GM19452 (cell line): ENCODE measurements around the gene LRRK2.
"Not testable (repeated sequence)": the region's sequence is repeated elsewhere in the genome, so short reads cannot be mapped to it uniquely, and the experiment has no call there.

ENCODE experiments used
- ATAC-seq: cut with Tn5 transposase; IDR thresholded peaks from one replicate; pipeline ENCODE4 v1.9.1; 2021; ENCODE audit not compliant: unreplicated experiment

Gene LRRK2

DNA sequence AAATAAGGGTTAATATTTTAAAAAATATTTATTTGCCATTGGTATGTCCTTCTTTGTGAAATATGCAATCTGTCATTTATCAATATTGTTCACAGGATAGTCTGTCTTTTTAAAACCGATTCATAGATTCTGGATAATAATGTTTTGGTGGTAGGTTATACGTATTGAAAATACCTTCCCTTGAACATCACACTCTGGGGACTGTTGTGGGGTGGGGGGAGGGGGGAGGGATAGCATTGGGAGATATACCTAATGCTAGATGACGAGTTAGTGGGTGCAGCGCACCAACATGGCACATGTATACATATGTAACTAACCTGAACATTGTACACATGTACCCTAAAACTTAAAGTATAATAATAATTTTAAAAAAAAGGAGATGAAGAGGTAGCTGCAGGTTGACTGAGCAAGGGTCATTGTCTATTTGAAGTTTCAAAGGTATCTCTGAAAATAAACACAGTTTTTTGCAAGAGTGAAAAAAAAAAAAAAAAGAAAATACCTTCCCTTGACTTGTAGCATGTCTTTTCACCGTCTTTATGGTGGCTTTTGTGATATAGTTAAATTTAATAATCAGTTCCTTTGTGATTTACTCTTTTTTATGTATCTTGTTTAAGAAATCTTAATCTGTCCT lies 19.8 kb downstream of the LRRK2 start:
- not testable (repeated sequence) for ATAC-seq

DNA sequence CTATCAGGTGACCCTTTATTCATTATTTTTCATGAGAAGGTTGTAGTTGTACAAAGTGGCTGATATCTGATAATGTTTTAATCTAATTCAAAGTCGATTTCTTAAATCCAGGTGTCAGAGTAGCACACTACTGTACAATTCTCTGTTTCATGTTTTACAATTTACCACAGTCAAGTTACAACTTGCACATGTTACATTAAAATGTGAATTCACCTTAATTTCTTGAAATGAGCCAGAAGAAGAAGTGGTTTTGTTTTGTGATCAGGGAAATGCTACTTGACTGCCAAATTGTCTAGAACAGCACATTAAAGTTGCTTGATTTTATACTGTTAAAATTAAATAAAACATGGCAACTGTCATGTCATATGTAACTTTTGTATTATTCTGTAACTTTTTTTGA lies 23.2 kb downstream of the LRRK2 start:
- ATAC-seq, result no peak

GRCh38 chr12:40248585-40249297 lies 23.9 kb downstream of the LRRK2 start:
- no peak for ATAC-seq

- ATAC-seq, result not testable (repeated sequence)
Observed at GRCh38 chr12:40250652-40251051, 25.9 kb downstream of the LRRK2 start.

- ATAC-seq, result no peak
Observed at GRCh38 chr12:40253936-40254335, 29.1 kb downstream of the LRRK2 start.

DNA sequence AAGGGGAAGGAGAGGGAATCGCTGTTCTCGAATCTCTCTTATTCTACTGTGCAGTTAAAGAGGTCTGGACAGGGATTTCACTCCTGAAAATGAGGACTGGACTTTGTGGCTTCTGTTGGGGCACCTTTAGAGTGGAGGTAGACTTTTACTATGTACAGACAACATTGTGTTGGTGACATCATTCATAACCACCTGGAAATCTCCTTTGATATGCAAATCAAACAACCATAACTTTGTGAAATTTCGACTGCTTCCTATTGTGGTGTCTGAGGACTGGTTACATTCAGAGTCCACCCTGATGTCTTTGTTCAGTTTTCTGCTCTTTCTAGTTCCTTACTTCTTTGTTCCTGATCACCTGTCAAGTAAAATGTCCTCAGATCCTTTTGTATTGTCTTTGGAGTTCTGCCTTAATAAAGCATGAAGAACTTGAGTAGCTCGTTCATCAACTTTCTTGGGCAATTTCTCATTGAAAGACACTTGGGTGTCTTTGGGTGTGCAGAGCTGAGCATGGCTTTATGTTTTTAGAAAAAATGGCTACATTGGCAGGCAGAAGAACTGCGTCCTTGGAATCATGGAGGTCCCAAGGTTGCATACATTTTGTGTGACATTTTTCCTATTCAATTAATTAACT lies 29.8 kb downstream of the LRRK2 start:
- ATAC-seq, result no peak

GRCh38 chr12:40258371-40258770 lies 33.6 kb downstream of the LRRK2 start:
- ATAC-seq, result no peak

GRCh38 chr12:40261937-40262336 lies 37.1 kb downstream of the LRRK2 start:
- ATAC-seq, result peak; percentile 73

DNA sequence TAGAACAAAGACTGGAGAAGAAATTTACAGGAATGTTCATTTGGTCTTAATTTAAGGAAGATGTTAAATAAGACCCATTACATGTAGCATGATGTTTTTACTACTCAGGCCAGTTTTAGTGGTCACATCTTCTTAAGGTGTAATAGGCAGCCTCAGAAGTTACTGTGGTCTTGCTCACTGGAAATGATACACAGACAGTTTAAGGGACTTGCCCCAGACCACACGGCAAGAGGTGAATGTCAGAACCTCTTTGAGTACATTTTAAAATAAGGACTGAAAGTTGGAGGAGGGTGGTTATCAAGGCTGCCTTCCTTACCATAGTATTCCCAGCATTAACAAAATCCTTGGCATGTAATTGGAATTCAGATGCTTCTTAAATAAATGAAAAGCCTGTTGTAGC lies 37.9 kb downstream of the LRRK2 start:
- peak; percentile 90 for ATAC-seq

GRCh38 chr12:40263616-40264409 lies 39.0 kb downstream of the LRRK2 start:
- ATAC-seq, result no peak

DNA sequence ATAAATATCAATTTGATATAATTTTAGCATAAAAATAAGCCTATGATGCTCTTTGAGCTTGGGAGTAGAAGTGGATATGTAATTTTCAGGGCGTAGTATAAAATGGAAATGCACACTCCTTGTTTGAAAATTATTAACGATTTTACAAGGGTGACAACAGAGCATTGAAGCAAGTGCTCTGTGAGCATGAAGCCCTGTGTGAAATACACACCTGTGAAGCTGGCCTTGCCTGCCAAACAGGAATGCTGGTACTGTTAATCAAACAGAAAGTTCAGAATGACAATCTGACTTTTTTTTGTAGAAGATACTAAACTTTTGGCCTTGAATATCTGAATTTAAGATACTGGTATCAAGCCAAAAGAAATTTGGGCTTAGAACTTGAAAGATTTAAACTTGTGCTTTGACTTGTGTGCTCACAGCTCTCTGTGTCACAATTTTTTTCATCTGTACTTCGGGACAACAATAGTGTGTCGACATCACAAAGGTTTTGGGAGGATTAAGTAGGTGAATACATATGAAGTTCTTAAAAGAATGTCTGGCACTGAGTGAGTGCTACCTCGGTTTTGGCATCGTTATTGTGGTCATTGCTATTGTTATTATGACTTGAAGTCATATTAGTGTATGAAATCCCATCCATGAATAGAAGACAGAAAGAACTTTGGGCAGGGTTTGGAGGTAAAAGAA lies 47.3 kb downstream of the LRRK2 start:
- no peak for ATAC-seq

DNA sequence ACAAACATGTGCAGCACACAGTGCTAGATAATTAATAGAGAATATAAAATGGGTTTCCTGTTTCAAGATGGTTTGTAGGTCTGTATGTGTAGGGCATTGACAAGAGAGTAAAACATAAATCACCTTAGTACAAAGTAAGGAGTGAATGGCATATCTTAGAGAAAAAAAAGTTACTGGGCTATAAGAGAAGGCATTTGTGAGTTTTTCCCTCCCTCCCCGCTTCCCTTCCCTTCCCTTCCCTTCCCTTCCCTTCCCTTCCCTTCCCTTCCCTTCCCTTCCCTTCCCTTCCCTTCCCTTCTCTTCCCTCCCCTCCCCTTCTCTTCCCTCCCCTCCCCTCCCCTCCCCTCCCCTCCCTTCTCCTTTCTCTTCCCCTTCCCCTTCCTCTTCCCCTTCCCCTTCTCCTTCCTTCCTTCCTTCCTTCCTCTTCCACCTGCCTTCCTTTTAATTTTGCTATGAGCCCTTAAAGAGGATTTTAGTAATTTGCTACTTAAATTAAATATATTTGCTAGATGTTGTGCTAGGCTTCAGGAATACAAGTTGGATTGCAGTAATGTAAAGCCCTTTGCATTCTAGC lies 57.1 kb downstream of the LRRK2 start:
- no peak for ATAC-seq

DNA sequence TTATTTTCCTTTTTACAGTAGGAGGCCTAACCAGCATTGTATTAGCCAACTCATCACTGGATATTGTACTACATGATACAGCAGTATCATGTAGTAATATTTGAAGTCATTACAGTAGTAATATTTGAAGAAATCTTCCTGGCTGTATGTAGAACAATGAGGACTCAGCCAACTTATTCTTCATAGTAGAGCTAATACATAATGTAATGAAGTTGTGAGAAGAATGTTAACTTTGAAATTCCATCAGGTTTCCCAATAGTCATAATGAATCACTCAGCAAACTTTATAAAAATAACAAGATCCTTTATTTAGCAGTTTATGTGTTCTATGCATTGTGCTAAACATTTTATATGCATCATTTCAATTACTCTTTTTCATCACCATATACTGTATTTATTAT lies 61.8 kb downstream of the LRRK2 start:
- ATAC-seq, result no peak

DNA sequence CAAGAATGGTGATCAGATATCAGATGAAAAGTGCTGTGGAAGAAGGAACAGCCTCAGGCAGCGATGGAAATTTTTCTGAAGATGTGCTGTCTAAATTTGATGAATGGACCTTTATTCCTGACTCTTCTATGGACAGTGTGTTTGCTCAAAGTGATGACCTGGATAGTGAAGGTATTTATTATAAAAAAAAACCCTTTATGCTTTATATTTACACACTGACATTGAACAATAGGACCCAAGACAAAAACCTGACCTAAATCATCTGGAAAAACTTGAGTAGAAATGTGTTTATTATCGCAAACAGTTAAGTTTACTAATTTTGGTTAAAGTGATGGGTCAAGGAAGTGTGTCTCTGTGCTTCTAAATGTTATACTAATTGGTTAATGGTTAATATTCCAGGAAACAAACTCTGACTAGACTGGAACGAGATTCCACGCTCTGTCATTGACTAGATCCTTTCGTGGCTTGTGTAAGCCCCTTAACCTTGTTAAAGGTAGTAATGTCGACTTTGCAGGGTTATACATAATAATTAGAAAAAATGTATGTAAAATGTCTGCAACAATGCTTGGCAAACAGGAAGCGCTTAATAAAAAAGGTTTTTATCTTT lies 62.7 kb downstream of the LRRK2 start:
- ATAC-seq, result no peak

GRCh38 chr12:40292788-40293429 lies 68.1 kb downstream of the LRRK2 start:
- ATAC-seq, result no peak

GRCh38 chr12:40298341-40298740 lies 73.5 kb downstream of the LRRK2 start:
- no peak for ATAC-seq

GRCh38 chr12:40300490-40300889 lies 75.7 kb downstream of the LRRK2 start:
- ATAC-seq, result no peak

- no peak for ATAC-seq
Observed at GRCh38 chr12:40309001-40309400, 84.2 kb downstream of the LRRK2 start.

GRCh38 chr12:40310211-40310610 lies 85.4 kb downstream of the LRRK2 start:
- ATAC-seq, result no peak

DNA sequence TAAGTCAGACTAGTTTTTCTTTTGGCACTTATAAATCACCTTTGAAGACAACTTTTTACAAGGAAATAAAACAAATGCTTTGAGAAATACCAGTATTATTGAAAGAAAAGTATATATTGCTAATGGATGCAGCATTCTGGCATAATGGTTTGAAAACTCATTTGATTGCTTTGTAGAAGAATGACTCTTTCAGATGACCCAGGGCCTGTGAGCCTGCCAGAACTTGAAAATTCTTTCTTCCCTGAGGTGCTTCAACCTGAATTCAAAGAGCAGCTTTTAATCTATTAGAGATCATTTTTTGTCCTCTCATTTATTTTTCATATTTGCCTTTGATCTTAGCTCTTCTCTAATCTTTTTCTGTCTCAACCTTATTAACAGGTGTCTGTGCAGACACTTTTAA lies 87.4 kb downstream of the LRRK2 start:
- no peak for ATAC-seq
